Heart left ventricle (tissue), 16 donors: ENCODE data around the gene AOC1. TPM values are rescaled to one million over a fixed set of nuclear protein-coding genes. Genes with fewer than 3 reads are reported as not detected.

ENCODE experiments used
- ATAC-seq, 4 donors: fragments of 200-7000 bp; cut with Tn5 transposase; one replicate each; pipeline ENCODE4 v1.9.1; 2020 to 2022; ENCODE audit warnings: moderate library complexity in 4 of 4, mild to moderate bottlenecking in 3 of 4, moderate number of reproducible peaks in 1 of 4
- DNase-seq, 5 donors: peaks; one replicate each; pipeline ENCODE4 v3.0.0-alpha.2; 2020
- H3K27ac ChIP-seq, 12 donors: fragments of 200-600 bp; sonication (generic) in 4 of 12; one replicate each; pipeline versions ENCODE4 v1.5.0 to v1.8.0; 2016 to 2022; ENCODE audit warnings: mild to moderate bottlenecking in 2 of 12
- H3K27me3 ChIP-seq, 9 donors: fragments of 200-600 bp; sonication (generic) in 2 of 9; one replicate each; pipeline versions ENCODE4 v1.5.1 to v1.8.0; 2016 to 2022; ENCODE audit warnings: mild to moderate bottlenecking in 3 of 9
- H3K36me3 ChIP-seq, 9 donors: fragments of 200-600 bp; sonication (generic) in 2 of 9; one replicate each; pipeline versions ENCODE4 v1.5.0 to v1.8.0; 2018 to 2022; ENCODE audit warnings: mild to moderate bottlenecking in 2 of 9
- H3K4me1 ChIP-seq, 12 donors: fragments of 200-600 bp; sonication (generic) in 4 of 12; one replicate each; pipeline versions ENCODE4 v1.5.0 to v1.8.0; 2016 to 2022; ENCODE audit warnings: mild to moderate bottlenecking in 3 of 12
- H3K4me3 ChIP-seq, 12 donors: fragments of 200-600 bp; sonication (generic) in 4 of 12; one replicate each; pipeline versions ENCODE4 v1.5.0 to v1.8.0; 2017 to 2022; ENCODE audit warnings: mild to moderate bottlenecking in 9 of 12, moderate library complexity in 4 of 12
- H3K9me3 ChIP-seq, 12 donors: fragments of 200-600 bp; sonication (generic) in 4 of 12; one replicate each; pipeline versions ENCODE4 v1.5.0 to v1.8.0; 2016 to 2022; ENCODE audit warnings: mild to moderate bottlenecking in 1 of 12
- POLR2A ChIP-seq, 2 donors: fragments of 450-650 bp; IDR thresholded peaks; one replicate each; pipeline ENCODE4 v1.6.1; 2017; ENCODE audit warnings: antibody characterized with exemption in 2 of 2, mild to moderate bottlenecking in 2 of 2, moderate library complexity in 2 of 2
- WGBS, 4 donors: extraction: QIAGEN DNeasy Blood & Tissue Kit in 2 of 4; methylation state at CpG; one replicate each; pipeline versions ENCODE4 v1.1.5 to v1.1.7; 2013 to 2018; 5-methylcytosine and 5-hydroxymethylcytosine counted together
- intact Hi-C, 10 donors: fragments of 100-400 bp; cut with DNase I; formaldehyde crosslinking; loops; one replicate each; pipeline versions ENCODE4 v1.11.1 to v1.14.2; 2022
- polyA plus RNA-seq, 2 donors: library from polyadenylated mRNA; stranded (reverse); fragments of 200-250 nt; gene quantifications; one replicate each; pipeline ENCODE4 v1.2.3, GENCODE V29; 2013
- total RNA-seq, 9 donors: library from RNA; depleted of rRNA in 2 of 9; stranded (reverse); fragments of >200 nt in 2 of 9; fragmentation: NEBNext Ultra II Directional in 3 of 9; extraction: Animal tissue kit (Norgen Biotek cat#: 25700) in 3 of 9; gene quantifications; one replicate each; pipeline versions ENCODE4 v1.1.0 to v1.2.4, GENCODE V29; 2016 to 2023
- TF ChIP-seq, protein P1 (sequence below), 12 donors: fragments of 200-600 bp; sonication (generic) in 4 of 12; IDR thresholded peaks; one replicate each; pipeline versions ENCODE4 v1.5.0 to v1.8.0; 2018 to 2022; ENCODE audit warnings: antibody characterized with exemption in 12 of 12, mild to moderate bottlenecking in 5 of 12
- donor health status: ischemic (EF 13 %, LVEDD 7.1; RV severe dilation, severe dysfunction).
- donor health status: healthy with polysubstance abuse.
- donor health status: DM: no; HTN: yes; CAD: no.
- donor health status: DM: no; HTN: no; CAD: no.
- donor health status: ischemic (EF 25% LVEDD 6.9; RV normal size, moderate dysfunction).
- donor health status: ischemic (EF 25% LVEDD 5.7; RV mildly dilated, moderate dysfunction).
- donor health status: healthy.
- donor health status: DM: yes; HTN: yes; CAD: no.
- donor health status: ischemic (EF 35%, LVEDD 5.7; RV mildly dilated, moderate dysfunction).
- donor health status: nonischemic (EF 11% LVEDD 7.7; RV severe dilation, severe dysfunction).
- donor health status: DM: yes; HTN: yes; CAD: no.
- donor health status: PGD.
- donor health status: ischemic (EF 29% LVEDD 5.4; RV normal size, mild dysfunction).
- donor health status: nonischemic (EF 23%, LVEDD 6.1; RV moderate dilation, normal function).

AOC1 gene
- total and polyA plus RNA-seq, 11 donors = 0.06 to 0.94 (median 0.68) TPM; not detected in 5

DNA sequence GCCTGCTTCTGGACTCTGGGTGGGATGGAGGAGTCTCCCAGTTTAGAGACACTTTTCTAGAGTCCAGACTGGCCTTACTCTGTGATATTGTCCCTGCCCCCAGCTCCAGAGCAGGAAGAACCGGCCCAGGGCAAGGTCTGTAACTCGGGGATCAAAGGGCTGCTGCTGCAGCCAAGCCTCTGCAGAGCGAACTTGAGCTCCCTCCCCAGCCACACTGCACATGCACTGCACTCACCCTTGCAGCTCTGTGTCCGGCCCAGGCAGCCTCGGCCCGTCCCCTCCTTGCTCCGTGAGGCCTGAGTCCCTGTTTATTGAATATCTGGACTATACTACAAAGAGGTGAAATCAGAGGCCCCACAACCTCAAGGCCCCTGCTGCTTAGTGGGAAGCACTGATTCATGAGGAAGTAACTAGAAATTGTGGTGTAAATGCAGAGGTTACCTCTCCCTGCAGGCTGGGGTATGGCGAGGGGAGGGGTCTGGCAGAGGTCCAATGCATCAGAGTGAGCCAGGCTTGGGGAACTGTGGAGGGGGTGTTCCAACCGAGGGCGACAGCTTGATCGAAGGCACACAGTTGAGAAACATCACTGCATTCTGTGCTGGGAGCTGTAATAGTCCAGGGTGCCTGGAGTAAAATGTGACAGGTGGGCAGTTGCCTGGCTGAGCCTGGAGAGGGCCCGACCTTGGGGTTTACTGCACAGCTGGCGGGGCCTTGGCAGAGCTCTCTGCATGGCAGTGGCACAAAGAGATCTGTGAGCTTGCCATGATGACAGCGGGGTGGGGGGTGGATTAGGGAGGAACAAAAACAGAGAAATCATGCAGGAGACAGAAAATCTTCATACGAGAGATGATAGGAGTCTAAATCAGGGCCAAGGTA lies 49.1 kb downstream of the AOC1 start:
- TF ChIP-seq, protein P1, sequence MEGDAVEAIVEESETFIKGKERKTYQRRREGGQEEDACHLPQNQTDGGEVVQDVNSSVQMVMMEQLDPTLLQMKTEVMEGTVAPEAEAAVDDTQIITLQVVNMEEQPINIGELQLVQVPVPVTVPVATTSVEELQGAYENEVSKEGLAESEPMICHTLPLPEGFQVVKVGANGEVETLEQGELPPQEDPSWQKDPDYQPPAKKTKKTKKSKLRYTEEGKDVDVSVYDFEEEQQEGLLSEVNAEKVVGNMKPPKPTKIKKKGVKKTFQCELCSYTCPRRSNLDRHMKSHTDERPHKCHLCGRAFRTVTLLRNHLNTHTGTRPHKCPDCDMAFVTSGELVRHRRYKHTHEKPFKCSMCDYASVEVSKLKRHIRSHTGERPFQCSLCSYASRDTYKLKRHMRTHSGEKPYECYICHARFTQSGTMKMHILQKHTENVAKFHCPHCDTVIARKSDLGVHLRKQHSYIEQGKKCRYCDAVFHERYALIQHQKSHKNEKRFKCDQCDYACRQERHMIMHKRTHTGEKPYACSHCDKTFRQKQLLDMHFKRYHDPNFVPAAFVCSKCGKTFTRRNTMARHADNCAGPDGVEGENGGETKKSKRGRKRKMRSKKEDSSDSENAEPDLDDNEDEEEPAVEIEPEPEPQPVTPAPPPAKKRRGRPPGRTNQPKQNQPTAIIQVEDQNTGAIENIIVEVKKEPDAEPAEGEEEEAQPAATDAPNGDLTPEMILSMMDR (IDR thresholded peaks at IDR 0.05) = no peak
- no peak for TF ChIP-seq POLR2A (IDR thresholded peaks at IDR 0.05)
- H3K27ac ChIP-seq = peak overlapping the region in 4 of 12 donors; percentile 22 to 71 (median 68)
- intact Hi-C loops = loop anchor here in 5 of 10 donors (2.0 to 10.0 kb wide), 3 partner anchors 53 to 77 kb away; partner anchors contain the start of gene KCNH2 (in 1 of the 5)
- peak in 1 of 5 donors; percentile 62 for DNase-seq
- no peaks in the 10 kb centered on the region for H3K9me3 ChIP-seq
- 38 to 50% (median 42%) methylated on average over 15 of the region's 15 CpGs for WGBS, 4 donors
- no peak overlapping the region for H3K4me3 ChIP-seq
- H3K4me1 ChIP-seq = peaks cover 0 to 40% (median 8%) of the 10 kb centered on the region in 12 donors
- peak in 2 of 4 donors; percentile 26 for ATAC-seq
- H3K27me3 ChIP-seq = peaks cover 0 to 55% (median 4%) of the 10 kb centered on the region in 9 donors
- H3K36me3 ChIP-seq = no peaks in the 10 kb centered on the region

DNA sequence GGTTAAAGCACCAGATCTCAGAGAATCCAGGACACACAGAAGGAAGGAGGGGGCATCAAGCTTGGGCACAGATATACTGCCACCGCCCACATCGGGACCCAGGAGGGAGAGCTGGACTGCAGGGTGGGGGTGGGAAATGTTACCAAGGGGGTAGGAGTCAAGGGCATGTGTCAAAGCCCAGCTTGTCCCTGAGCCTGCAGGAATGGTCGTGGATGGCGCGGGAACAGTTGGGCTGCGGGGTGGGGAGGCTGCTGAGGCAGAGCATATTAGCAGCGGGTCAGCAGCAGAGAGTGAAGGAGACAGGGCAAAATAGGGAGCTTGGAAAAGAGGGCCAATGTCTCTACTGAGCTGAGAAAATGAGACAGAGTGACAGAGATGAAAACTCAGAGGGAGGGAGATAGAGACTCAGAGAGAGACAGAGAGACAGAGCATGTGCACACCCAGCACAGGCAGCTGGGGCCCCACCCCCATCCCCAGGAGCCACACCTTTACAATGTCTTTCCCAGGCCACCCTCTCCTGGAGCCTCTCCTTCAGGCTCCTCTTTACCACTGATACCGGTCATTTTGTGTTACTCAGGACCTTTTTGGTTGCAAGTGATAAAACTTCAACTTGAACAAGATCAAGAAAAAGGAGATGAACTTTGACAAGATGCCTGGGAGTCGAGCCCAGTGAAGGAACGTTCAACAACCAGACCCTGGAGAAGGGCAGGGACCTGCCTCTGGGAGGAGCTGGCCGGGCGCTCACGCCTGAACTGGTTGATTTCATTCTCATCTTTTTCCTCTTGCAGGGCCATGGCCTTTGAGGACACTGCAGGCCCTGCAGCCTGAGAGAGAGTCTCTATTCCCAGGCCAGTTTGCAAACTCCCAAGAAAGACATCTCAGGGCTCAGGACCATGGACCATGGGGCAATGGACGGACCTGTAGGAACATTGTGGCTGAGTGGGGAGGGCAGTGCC lies 50.0 kb downstream of the AOC1 start:
- WGBS, 4 donors = 59 to 74% (median 62%) methylated on average over 14 of the region's 14 CpGs
- peaks cover 0 to 47% (median 3%) of the 10 kb centered on the region in 9 donors for H3K27me3 ChIP-seq
- DNase-seq = no peak
- intact Hi-C loops = loop anchor here in 5 of 10 donors (1.0 to 10.0 kb wide), 4 partner anchors 52 to 76 kb away; partner anchors contain the start of gene KCNH2 (in 1 of the 5)
- no peak overlapping the region for H3K4me3 ChIP-seq
- peak in 1 of 4 donors; percentile 9 for ATAC-seq
- H3K36me3 ChIP-seq = no peaks in the 10 kb centered on the region
- no peaks in the 10 kb centered on the region for H3K9me3 ChIP-seq
- peak overlapping the region in 6 of 12 donors; percentile 5 to 71 (median 44) for H3K27ac ChIP-seq
- TF ChIP-seq POLR2A (IDR thresholded peaks at IDR 0.05) = no peak
- TF ChIP-seq, protein P1 (IDR thresholded peaks at IDR 0.05) = no peak
- H3K4me1 ChIP-seq = peaks cover 0 to 40% (median 8%) of the 10 kb centered on the region in 12 donors

DNA sequence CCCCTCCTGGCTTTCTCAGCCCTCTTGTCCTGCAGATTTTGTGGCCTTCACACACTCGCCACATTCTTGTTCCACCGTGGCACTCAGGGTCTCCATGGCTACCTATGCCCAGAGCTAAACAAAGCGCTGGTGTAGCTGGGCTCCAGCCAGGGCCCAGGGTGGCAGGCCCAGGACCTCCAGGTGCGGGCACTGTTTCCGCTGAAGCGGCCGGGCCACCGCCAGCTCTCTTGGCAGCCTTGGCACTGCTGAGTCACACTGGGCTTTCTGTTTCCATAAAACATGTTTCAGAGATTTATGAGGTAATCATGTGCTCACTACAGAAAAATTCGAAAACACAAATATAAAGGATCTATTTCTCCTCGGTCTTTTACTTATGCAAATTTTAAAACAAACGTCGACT lies 51.3 kb downstream of the AOC1 start:
- intact Hi-C loops = loop anchor here in 5 of 10 donors (1.0 to 10.0 kb wide), 4 partner anchors 51 to 75 kb away; partner anchors contain the start of gene KCNH2 (in 1 of the 5)
- WGBS, 4 donors = 34 to 52% (median 47%) methylated on average over 12 of the region's 12 CpGs
- Histone ChIP-seq H3K27ac (peak overlapping the region in 11 of 12 donors; percentile 1 to 76 (median 66)), H3K9me3 (no peaks in the 10 kb centered on the region), H3K4me1 (peaks cover 0 to 35% (median 8%) of the 10 kb centered on the region in 12 donors), H3K4me3 (no peak overlapping the region), H3K27me3 (peaks cover 0 to 38% (median 0%) of the 10 kb centered on the region in 9 donors), H3K36me3 (no peaks in the 10 kb centered on the region)
- ATAC-seq (peak; percentile 92 to 97 (median 94)), DNase-seq (peak; percentile 75 to 92 (median 87))
- TF ChIP-seq, protein P1 (IDR thresholded peaks at IDR 0.05) = peak in 2 of 12 donors; percentile 8 to 18
- TF ChIP-seq POLR2A (IDR thresholded peaks at IDR 0.05) = no peak
